Panc1 (cell line): Measurements from ENCODE around the gene RAI1.

Source experiments
- POLR2AphosphoS5 ChIP-seq: IDR thresholded peaks from 2 replicates; pipeline ENCODE4 v1.6.1; 2012; ENCODE audit warnings: mild to moderate bottlenecking, low read depth, low read length, moderate library complexity
- SIN3A ChIP-seq: IDR thresholded peaks from 2 replicates; pipeline ENCODE4 v1.6.1; 2012; ENCODE audit warnings: low read depth, mild to moderate bottlenecking, low read length, moderate library complexity, borderline replicate concordance; ENCODE audit not compliant: insufficient read depth
- TCF7L2 ChIP-seq: IDR thresholded peaks from 2 replicates; pipeline ENCODE4 v1.6.1; 2011; ENCODE audit warnings: mild to moderate bottlenecking, low read depth, low read length, inconsistent platforms
- TF ChIP-seq, protein P1 (sequence below): fragments of 450-650 bp; IDR thresholded peaks from 2 replicates; pipeline ENCODE4 v1.5.1; 2017; ENCODE audit warnings: mild to moderate bottlenecking
- TF ChIP-seq, protein P2 (sequence below), 2 experiments: IDR thresholded peaks; 2 replicates each; pipeline ENCODE4 v1.6.1; 2011 to 2012; ENCODE audit warnings: low read depth in 2 of 2, control low read depth in 1 of 2, low read length in 1 of 2, mild to moderate bottlenecking in 1 of 2, moderate library complexity in 1 of 2; ENCODE audit not compliant: insufficient read depth in 1 of 2

DNA sequence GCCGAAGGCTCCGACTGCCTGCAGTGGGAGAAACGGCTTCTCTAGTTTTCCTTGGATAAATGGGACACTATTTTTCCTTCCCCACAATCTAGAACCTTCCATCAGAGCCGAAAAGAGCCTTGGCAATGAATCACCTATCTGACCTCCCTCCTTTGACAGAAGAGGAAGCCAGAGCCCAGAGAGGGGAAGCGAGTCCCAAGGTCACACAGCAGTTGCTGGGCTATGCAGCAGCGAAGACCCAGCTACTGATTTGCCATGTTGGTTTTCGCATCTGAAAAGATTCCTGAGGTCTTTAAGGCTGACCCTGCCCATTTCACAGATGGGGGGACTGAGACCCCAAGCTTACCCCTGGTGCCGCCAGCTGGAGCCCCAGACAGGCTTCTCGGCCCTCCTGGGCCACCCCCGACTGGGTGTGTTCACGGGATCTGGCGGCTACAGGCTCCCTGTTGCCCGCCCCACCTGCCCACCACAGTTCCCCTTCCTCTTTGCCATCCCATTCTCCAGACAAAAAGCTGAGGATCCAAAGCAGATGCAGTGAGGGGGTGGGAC, 45.9 kb downstream of the RAI1 start:
- TF ChIP-seq, protein P1, sequence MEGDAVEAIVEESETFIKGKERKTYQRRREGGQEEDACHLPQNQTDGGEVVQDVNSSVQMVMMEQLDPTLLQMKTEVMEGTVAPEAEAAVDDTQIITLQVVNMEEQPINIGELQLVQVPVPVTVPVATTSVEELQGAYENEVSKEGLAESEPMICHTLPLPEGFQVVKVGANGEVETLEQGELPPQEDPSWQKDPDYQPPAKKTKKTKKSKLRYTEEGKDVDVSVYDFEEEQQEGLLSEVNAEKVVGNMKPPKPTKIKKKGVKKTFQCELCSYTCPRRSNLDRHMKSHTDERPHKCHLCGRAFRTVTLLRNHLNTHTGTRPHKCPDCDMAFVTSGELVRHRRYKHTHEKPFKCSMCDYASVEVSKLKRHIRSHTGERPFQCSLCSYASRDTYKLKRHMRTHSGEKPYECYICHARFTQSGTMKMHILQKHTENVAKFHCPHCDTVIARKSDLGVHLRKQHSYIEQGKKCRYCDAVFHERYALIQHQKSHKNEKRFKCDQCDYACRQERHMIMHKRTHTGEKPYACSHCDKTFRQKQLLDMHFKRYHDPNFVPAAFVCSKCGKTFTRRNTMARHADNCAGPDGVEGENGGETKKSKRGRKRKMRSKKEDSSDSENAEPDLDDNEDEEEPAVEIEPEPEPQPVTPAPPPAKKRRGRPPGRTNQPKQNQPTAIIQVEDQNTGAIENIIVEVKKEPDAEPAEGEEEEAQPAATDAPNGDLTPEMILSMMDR: no peak
- TF ChIP-seq POLR2AphosphoS5: no peak
- no peak for TF ChIP-seq TCF7L2
- no peak for TF ChIP-seq SIN3A
- TF ChIP-seq, protein P2, sequence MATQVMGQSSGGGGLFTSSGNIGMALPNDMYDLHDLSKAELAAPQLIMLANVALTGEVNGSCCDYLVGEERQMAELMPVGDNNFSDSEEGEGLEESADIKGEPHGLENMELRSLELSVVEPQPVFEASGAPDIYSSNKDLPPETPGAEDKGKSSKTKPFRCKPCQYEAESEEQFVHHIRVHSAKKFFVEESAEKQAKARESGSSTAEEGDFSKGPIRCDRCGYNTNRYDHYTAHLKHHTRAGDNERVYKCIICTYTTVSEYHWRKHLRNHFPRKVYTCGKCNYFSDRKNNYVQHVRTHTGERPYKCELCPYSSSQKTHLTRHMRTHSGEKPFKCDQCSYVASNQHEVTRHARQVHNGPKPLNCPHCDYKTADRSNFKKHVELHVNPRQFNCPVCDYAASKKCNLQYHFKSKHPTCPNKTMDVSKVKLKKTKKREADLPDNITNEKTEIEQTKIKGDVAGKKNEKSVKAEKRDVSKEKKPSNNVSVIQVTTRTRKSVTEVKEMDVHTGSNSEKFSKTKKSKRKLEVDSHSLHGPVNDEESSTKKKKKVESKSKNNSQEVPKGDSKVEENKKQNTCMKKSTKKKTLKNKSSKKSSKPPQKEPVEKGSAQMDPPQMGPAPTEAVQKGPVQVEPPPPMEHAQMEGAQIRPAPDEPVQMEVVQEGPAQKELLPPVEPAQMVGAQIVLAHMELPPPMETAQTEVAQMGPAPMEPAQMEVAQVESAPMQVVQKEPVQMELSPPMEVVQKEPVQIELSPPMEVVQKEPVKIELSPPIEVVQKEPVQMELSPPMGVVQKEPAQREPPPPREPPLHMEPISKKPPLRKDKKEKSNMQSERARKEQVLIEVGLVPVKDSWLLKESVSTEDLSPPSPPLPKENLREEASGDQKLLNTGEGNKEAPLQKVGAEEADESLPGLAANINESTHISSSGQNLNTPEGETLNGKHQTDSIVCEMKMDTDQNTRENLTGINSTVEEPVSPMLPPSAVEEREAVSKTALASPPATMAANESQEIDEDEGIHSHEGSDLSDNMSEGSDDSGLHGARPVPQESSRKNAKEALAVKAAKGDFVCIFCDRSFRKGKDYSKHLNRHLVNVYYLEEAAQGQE (IDR thresholded peaks at IDR 0.05; ENCODE audit: insufficient read depth in 1 of 2, low read depth in 2 of 2, low read length in 1 of 2): no peak
